D721Med (cell line): ENCODE measurements around the gene CORO7.
"Not testable (repeated sequence)": the region's sequence is repeated elsewhere in the genome, so short reads cannot be mapped to it uniquely, and the experiment has no call there.

Experiments used
- DNase-seq: peaks from one replicate; pipeline ENCODE4 v3.0.0; 2011; ENCODE audit warnings: low spot score; ENCODE audit not compliant: insufficient read length
- FAIRE-seq: peaks from 2 replicates; lab custom pipeline; 2011; peaks lifted over from hg19 to GRCh38; lab: Jason Lieb, UNC
- CTCF ChIP-seq: IDR thresholded peaks from 2 replicates; pipeline ENCODE4 v1.5.1; 2012; ENCODE audit warnings: mild to moderate bottlenecking, control low read depth; ENCODE audit not compliant: insufficient read depth; ENCODE audit errors: missing control alignments

Gene CORO7

GRCh38 chr16:4401094-4401501 lies 15.3 kb downstream of the CORO7 start:
- DNase-seq: no peak
- FAIRE-seq: no peak
- no peak for TF ChIP-seq CTCF

- FAIRE-seq: no peak
- no peak for DNase-seq
- no peak for TF ChIP-seq CTCF
Measured at GRCh38 chr16:4399001-4399730, 17.2 kb downstream of the CORO7 start.

- no peak for DNase-seq
- TF ChIP-seq CTCF: no peak
- no peak for FAIRE-seq
Measured at GRCh38 chr16:4395055-4395726, 21.2 kb downstream of the CORO7 start.

- not testable (repeated sequence) for DNase-seq, FAIRE-seq
Measured at GRCh38 chr16:4393850-4394249, 22.5 kb downstream of the CORO7 start.

- DNase-seq: no peak
- no peak for TF ChIP-seq CTCF
- no peak for FAIRE-seq
Measured at GRCh38 chr16:4393240-4393600, 23.2 kb downstream of the CORO7 start.

GRCh38 chr16:4392382-4393239 lies 23.8 kb downstream of the CORO7 start:
- no peak for TF ChIP-seq CTCF
- DNase-seq: no peak
- FAIRE-seq: no peak

- TF ChIP-seq CTCF: no peak
- DNase-seq: no peak
Measured at GRCh38 chr16:4391631-4392381, 24.6 kb downstream of the CORO7 start.

More at GRCh38 chr16:4391631-4392381, 24.6 kb downstream of the CORO7 start:
- FAIRE-seq: no peak
